GM12878 (cell line): Measurements from ENCODE around the gene VEZF1. TPM values are rescaled to one million over a fixed set of nuclear protein-coding genes. Genes with fewer than 3 reads are reported as not detected.
A peak's percentile ranks its signal among the peaks of the same experiment; 100 is the strongest.

Experiments used
- ATF2 ChIP-seq: IDR thresholded peaks from 2 replicates; pipeline ENCODE4 v1.6.1; 2012; ENCODE audit warnings: low read length, inconsistent platforms
- BCL3 ChIP-seq: IDR thresholded peaks from 2 replicates; pipeline ENCODE4 v1.6.1; 2011; ENCODE audit warnings: borderline replicate concordance, low read depth, mild to moderate bottlenecking, moderate library complexity, low read length; ENCODE audit not compliant: insufficient read depth, poor library complexity, severe bottlenecking
- BMI1 ChIP-seq: fragments of 450-650 bp; IDR thresholded peaks from 2 replicates; pipeline ENCODE4 v1.6.1; 2016; ENCODE audit warnings: mild to moderate bottlenecking, moderate library complexity, borderline replicate concordance
- CREM ChIP-seq: IDR thresholded peaks from 2 replicates; pipeline ENCODE4 v1.6.1; 2014; ENCODE audit warnings: antibody characterized with exemption, low read depth
- CUX1 ChIP-seq: IDR thresholded peaks from 2 replicates; pipeline ENCODE4 v1.6.1; 2012; ENCODE audit warnings: improper control_type of control experiment, low read depth, low read length; ENCODE audit not compliant: insufficient replicate concordance
- EED ChIP-seq: sonication (generic); IDR thresholded peaks from 2 replicates; pipeline ENCODE4 v1.6.1; 2016; ENCODE audit warnings: antibody characterized with exemption, low read depth
- GATAD2B ChIP-seq: fragments of 450-650 bp; conservative IDR thresholded peaks from 2 replicates; pipeline ENCODE4 v1.6.1; 2017; ENCODE audit warnings: low read depth, mild to moderate bottlenecking, moderate library complexity
- MTA3 ChIP-seq: IDR thresholded peaks from 2 replicates; pipeline ENCODE4 v1.6.1; 2012; ENCODE audit warnings: low read length, inconsistent platforms, borderline replicate concordance
- NKRF ChIP-seq: fragments of 450-650 bp; conservative IDR thresholded peaks from 2 replicates; pipeline ENCODE4 v1.6.1; 2017; ENCODE audit warnings: mild to moderate bottlenecking, moderate library complexity
- RUNX3 ChIP-seq: IDR thresholded peaks from 2 replicates; pipeline ENCODE4 v1.6.1; 2012; ENCODE audit warnings: low read length, inconsistent platforms
- SIN3A ChIP-seq: IDR thresholded peaks from 2 replicates; pipeline ENCODE4 v1.6.1; 2012; ENCODE audit warnings: low read depth, low read length, improper control_type of control experiment
- SP1 ChIP-seq: IDR thresholded peaks from one replicate; pipeline ENCODE4 v1.6.1; 2011; ENCODE audit warnings: low read depth, low read length
- STAT1 ChIP-seq: fragments of 450-650 bp; conservative IDR thresholded peaks from 2 replicates; pipeline ENCODE4 v1.6.1; 2014; ENCODE audit warnings: antibody characterized with exemption, mild to moderate bottlenecking
- TCF3 ChIP-seq: IDR thresholded peaks from 2 replicates; pipeline ENCODE4 v1.6.1; 2012; ENCODE audit warnings: low read depth, mild to moderate bottlenecking, low read length, borderline replicate concordance; ENCODE audit not compliant: insufficient read depth
- polyA plus RNA-seq, 11 experiments: library from polyadenylated mRNA; depleted of rRNA in 4 of 11; unstranded in 6 of 11; stranded (reverse) in 5 of 11; fragments of >200 nt; fragmentation: Nextera tagmentation in 4 of 11; fragmentation: Illumina TruSeq in 1 of 11; extraction: Ambion mirVana in 4 of 11; extraction: Trizol in 1 of 11; gene quantifications; 1 replicate in 1 of 11; 2 replicates in 10 of 11; pipeline versions ENCODE4 v1.2.1 to v1.2.3, GENCODE V29; 2011 to 2016; ENCODE audit warnings: inconsistent platforms in 2 of 11, missing spikeins in 2 of 11, low read depth in 1 of 11
- total RNA-seq, 4 experiments: library from RNA; depleted of rRNA in 3 of 4; stranded (reverse); fragments of >200 nt in 3 of 4; fragmentation: Illumina TruSeq in 1 of 4; extraction: Trizol in 1 of 4; gene quantifications; 2 replicates each; pipeline versions ENCODE4 v1.2.1 to v1.2.3, GENCODE V29; 2013 to 2021

Gene VEZF1
- total and polyA plus RNA-seq, 10 of the 15 experiments (the other 5 are each of a cell fraction or from before 2014, with no cell fraction given) = 9.5 to 28.2 (median 20.3) TPM

GRCh38 chr17:57993471-57994365 is 5.7 kb upstream of the VEZF1 start (continued):
- TF ChIP-seq NKRF (no peak), SIN3A (no peak), BCL3 (peak; percentile 36), MTA3 (peak; percentile 68; the same call in 1 of the 2 replicates), RUNX3 (peak; percentile 48), SP1 (no peak), TCF3 (0 out of 2 replicates have a peak, but pooled peaks have one; percentile 62), GATAD2B (no peak), ATF2 (0 out of 2 replicates have a peak, but pooled peaks have one; percentile 11), CUX1 (no peak), EED (peak; percentile 59; the same call in 1 of the 2 replicates), CREM (peak; percentile 19; the same call in 1 of the 2 replicates), STAT1 (no peak), BMI1 (no peak)
